ENCODE measurements around the gene BIRC2. TPM values are rescaled to one million over a fixed set of nuclear protein-coding genes. Genes with fewer than 3 reads are reported as not detected.

BIRC2 gene
- total RNA-seq, 1 experiment from 2014 or later: 35.5 TPM

Other genes starting within 250 kb of the BIRC2 start
- 19.3 and 28.6 TPM in 2 replicates for gene YAP1, start 236.8 kb upstream of the BIRC2 start, total RNA-seq (2014; rRNA removed; shearing (Covaris generic); ENCODE audit: low replicate concordance)
- gene BIRC3, start 29.7 kb upstream of the BIRC2 start, total RNA-seq (2014; rRNA removed; shearing (Covaris generic); ENCODE audit: low replicate concordance): 0.59 and 5.2 TPM in 2 replicates
- gene TMEM123, start 105.6 kb downstream of the BIRC2 start, total RNA-seq (2014; rRNA removed; shearing (Covaris generic); ENCODE audit: low replicate concordance): 70.8 and 112 TPM in 2 replicates
- gene MMP7, start 183.5 kb downstream of the BIRC2 start, total RNA-seq (2014; rRNA removed; shearing (Covaris generic); ENCODE audit: low replicate concordance): not detected in 2 replicates